Activated CD4-positive, CD25-positive, alpha-beta regulatory T cell (primary cell): Measurements from ENCODE around the gene APOL1.
A peak's percentile ranks its signal among the peaks of the same experiment; 100 is the strongest.
"Not testable (repeated sequence)": the region's sequence is repeated elsewhere in the genome, so short reads cannot be mapped to it uniquely, and the experiment has no call there.

ENCODE experiments used
- DNase-seq, 4 experiments: peaks; one replicate each; lab custom pipeline; 2025; lab: John Stamatoyannopoulos, UW

Gene APOL1

DNA sequence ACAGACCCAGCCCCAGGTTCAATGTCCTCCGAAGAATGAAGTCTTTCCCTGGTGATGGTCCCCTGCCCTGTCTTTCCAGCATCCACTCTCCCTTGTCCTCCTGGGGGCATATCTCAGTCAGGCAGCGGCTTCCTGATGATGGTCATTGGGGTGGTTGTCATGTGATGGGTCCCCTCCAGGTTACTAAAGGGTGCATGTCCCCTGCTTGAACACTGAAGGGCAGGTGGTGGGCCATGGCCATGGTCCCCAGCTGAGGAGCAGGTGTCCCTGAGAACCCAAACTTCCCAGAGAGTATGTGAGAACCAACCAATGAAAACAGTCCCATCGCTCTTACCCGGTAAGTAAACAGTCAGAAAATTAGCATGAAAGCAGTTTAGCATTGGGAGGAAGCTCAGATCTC, 14.1 kb downstream of the APOL1 start:
- DNase-seq = no peak

DNA sequence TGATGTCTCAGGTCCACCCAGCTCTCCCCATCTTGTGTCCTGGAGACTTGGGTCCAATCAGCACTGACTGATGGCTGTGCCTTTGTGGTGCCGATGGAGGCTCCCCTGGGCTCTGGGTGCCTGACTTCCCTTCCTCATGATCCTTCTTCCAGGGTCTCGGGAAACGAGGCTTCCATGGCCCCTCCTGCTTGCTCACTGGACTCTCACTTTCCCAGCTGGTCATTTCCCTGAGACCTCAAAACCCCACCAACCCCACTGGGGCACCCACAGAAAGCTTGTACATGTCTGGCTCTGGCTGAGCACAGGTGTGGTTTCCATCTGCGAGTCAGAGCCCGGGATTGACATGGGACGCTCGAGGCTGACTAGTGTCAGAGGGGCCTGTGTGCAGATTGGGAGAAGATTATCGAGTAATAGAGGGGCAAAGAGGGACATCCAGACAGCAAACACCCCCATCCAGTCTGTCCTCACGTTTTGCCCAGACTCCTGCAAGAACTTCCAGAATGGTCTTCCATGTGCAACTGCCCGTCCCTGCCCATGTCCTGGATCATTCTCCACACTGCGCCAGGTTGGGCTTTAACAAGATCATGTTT, 15.1 kb downstream of the APOL1 start:
- DNase-seq = no peak

DNA sequence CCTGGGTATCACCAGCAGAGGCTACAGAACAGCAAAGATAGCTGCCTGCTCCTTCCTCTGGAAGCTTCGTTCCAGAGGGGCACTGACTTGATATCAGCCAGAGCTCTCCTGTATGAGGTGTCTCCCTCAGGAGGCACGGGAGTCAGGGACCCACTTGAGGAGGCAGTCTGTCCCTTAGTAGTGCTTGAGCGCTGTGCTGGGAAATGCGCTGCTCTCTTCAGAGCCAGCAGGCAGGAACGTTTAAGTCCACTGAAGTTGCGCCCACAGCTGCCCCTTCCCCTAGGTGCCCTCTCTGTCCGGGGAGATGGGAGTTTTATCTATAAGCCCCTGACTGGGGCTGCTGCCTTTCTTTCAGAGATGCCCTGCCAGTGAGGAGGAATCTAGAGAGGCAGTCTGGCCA, 18.3 kb downstream of the APOL1 start:
- DNase-seq = not testable (repeated sequence)

DNA sequence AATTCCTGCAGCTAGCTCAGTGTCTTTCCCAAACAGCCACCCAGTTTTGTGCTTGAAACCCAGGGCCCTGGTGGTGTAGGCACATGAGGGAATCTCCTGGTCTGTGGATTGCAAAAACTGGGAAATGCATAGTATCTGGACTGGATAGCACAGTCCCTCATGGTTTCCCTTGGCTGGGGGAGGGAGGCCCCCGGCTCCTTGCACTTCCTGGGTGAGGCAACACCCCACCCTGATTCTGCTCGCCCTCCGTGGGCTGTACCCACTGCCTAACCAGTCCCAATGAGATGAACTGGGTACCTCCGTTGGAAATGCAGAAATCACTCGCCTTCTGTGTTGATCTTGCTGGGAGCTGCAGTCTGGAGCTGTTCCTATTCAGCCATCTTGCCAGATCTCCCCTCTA, 19.0 kb downstream of the APOL1 start:
- not testable (repeated sequence) for DNase-seq

DNA sequence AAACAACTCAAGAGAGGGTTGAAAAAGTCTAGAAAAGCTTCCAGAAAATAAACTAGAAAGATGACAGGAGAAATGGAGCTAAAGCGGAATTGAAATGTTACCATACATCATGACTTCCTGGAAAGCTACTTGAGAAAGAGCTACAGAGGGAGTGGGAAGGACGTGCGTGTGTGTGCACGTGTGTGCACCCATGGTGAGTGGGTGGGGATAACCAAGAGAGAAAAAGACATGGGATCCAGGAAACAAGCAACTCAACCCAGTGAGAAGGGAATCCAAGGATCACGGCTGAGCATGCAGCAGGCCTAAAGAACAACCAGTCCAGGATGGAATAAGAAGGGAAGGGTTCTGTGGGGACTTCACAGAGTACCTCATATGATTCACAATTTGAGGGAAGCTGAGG, 21.6 kb downstream of the APOL1 start:
- no peak for DNase-seq

DNA sequence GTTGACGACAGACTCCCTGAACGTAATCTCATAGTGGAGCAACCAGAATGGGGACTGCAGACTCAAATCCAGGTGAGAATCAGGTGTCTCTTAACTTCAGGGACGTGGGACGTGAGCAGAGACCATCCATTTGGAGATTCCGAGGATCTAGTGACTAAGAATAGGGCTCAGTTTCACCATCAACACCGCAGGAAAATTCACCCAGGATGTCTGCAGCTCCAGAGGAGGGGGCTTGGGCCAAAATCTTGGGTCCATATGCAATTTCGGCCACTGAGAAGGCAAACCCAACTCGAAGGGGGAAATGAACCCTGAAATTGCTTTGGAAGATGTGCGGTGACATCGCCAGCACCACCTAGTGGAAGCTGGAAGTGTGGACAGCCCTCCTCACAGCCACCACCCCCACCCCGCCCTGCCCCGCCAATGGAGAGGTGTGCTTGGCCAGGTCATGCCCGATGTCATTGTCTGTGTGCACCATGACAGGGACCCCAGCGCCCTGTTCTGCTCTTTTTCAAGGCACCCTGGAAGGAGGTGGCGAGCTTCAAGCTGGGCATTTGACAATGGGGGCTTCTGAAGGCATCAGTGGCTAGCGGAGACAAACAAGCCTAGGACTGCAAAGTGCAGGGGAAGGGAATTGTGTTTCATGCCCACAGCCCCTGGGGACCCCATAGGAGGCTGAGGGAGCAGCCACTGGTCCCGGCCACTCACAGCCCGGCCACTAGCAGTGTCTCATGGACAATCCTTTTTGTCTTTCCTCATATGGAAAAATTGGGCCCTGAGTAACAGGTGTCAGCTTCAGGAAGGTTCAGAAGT, 24.8 kb downstream of the APOL1 start:
- DNase-seq = peak; percentile 42 to 54 (median 44)

DNA sequence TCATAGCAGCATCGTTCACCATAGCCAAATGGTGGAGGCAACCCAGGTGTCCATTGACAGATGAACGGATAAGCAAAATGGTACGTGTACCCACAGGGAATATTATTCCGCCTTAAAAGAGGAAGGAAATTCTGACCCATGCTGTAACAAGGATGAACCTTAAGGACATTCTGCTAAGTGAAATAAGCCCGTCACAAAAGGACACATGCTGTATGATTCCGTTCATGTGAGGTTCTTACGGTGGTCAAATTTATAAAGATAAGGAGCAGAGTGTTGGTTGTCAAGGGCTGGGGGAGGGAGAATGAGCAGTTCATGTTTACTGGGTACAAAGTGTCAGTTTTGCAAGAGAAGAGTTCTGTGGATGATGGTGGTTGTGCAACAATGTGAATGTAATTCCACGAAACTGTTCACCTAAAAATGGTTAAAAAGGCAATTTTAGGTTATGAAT, 26.3 kb downstream of the APOL1 start:
- DNase-seq = no peak

DNA sequence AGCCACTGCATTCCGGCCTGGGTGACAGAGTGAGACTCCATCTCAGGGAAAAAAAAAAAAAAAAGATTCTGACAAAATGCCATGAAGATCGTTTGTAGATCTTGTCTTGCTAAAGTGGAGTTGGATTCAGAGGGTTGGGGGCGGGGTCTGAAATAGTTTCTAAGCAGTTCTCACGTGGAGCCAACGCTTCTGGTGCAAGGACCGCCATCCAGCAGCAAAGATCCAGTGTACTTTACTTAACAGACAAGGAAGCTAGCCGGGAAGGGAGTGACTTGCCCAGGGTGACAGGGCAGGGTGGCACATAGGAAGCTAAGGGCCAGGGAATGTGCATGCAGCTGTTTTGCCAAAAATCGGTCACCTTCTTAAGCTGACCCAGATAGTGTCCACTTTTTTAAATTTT, 27.4 kb downstream of the APOL1 start:
- DNase-seq = no peak

DNA sequence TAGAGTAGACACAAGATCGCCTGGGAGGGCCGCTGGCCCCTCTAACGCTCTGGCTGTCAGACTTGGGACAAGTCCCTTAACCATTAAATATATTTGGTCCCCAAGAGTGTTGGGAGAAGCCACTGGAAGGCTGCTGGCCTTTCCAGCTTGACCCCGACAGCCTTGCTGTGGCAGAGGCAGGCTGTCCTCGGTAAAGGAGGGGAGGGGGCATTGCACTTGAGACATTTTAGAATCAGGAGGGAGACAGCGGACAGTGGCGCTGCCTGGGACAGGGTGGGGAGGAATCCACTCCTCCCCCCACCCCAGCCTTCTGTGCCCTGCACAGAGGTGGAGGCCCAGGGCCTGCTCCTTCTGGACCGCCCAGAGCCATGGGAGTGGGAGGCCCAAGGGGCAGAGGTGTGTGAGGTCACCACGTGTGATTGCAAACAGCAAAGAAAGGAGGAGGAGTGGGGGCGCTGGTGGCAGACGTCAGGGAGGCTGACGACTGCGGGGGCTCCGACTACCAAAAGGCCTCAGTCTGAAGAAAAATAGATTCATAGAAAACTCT, 28.9 kb downstream of the APOL1 start:
- no peak for DNase-seq

DNA sequence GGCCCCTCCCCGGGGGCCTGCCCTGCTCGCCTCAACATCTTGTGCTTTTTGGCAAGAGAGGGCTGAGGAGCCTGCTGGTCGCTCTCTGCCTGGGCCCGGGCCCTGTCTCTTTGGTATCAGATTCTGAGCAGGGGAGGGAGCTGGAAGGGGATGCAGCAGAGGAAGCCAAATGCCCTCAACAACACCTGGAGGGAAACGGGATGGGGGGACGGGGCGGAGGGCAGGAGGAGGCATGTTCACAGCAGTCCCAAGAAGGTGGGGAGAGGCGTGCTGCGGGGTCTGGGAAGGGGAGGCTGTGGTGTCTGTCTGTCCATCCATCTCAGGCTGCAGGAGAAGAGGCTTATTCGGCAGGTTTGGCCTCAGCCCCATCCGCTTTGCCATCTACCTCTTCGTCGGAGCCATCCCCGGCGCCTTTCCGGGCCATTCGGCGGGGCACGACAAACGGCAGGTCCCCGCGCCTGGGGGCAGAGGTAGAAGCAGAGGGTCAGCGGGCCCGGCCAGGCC, 29.4 kb downstream of the APOL1 start:
- no peak for DNase-seq

DNA sequence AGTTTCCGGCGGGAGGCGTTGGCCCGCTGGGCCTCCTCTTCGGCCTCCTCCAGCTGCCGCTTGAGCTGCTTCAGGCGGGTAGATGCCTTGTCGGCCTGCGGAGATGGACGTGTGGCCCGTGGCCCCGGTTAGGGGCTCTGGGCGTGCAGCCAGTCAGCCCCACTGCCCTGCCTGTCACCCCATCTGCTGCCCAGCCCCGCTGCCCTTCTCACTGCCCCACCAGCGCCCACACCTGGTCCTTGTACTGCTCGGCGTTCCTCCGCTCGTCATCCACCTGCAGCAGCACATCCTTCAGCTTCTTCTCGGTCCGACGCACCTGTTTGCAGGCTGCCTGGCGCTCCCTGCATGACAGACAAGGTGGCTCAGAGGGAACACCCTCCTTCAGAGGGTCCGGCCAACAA, 31.2 kb downstream of the APOL1 start:
- DNase-seq = no peak

DNA sequence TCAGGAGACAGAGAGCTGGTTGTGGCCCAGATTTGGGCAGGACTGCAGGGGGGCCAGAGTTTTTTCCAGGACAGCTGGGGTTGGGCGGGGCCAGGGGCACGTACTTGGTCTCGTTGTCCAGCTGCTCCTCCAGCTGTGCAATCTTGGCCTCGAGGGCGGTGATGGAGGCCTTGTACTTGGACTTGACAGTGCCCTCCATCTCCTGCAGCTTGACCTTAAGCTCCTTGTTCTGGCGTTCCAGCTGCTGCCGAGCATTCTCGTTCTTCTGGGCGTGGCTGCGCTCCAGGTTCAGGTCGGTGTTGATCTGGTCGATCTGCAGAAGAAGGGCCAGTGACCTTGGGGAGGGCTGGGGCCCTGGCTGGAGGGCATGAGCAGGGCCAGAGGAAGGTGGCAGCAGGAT, 32.1 kb downstream of the APOL1 start:
- no peak for DNase-seq

DNA sequence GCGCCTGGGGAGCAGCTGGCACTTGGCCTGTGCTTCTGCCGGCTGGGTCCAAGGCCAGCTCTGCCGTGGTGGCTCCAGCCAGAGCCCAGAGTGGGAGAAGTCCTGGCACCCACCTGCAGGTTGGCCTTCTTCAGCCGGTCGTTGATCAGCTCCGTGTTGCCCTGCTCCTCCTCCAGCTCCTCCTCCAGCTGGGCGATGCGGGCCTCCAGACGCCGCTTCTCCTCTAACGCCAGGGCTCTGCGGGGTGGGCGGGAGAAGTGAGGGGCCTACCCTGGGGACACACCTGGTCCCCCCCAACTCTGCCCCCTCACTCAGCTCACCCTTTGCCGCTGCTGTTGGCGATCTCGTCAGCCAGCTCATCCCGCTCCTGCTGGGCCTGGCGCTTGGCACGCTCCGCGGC, 32.6 kb downstream of the APOL1 start:
- no peak for DNase-seq

DNA sequence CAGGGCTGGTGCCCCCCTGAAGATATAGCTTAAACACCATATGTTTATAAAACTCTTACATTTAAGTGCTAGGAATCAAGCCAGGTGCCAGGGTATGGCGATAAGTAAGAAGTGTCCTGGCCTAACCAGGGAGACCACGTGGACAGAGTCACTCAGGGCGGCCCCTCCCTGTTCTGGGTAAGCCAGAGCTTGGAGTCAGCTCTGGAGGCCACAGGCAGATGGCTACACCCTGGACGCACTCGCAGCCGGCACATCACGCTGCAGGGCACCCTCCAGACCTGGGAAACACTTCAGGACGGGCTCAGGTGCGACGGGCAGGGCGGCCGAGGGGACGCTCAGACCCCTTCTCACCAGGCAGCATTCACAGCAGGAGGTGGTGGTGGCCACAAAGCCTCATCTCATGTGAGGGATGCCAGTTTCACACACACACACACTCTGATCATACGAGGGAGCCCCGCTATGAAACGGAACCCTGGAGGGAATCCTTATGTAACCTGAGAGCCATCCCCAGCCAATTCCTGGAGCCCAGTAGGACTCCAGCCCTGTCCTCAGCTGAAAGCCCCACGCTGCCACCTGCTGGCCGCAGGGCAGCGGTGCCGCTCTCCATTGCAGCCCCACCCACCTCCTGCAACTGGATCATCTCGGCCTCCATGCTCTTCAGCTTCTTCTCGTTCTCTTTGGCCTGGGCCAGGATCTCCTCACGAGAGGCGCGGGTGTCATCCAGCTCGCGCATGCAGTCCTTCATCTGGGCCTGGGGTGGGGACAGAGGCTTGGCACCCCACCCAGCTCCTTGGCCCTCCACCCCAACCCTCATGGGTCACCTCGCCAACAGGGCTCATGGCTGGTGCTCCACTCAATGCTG, 33.4 kb downstream of the APOL1 start:
- peak; percentile 25 to 65 (median 42) for DNase-seq

DNA sequence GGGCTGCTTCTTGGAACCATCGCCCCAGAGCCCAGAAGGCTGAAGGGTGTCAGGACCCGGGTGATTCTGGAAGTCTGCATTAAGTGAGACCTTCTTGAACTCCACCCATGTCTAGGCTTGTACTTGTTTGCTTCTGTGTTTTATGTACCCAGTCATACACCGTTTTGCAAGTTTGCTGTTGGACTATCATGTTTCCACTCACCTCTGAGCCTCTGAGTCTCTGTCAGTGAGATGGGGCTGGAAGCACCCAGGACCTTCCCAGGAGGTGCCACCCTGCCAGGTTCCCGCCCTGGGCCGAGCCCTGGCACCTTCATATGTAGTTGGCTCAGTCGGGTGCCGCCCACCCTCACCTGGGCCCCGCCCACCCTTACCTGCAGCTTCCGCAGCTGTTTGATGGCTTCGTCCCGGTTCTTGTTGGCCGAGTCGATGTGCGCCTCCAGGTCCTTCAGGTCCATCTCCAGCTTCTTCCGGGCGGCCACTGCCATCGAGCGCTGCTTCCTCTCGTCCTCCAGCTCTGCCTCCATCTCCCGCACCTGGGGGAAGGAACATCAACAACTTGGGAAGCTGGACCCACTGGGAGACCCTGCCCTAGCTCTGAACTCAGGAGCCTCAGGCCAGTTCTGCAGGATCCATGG, 35.1 kb downstream of the APOL1 start:
- DNase-seq = no peak

DNA sequence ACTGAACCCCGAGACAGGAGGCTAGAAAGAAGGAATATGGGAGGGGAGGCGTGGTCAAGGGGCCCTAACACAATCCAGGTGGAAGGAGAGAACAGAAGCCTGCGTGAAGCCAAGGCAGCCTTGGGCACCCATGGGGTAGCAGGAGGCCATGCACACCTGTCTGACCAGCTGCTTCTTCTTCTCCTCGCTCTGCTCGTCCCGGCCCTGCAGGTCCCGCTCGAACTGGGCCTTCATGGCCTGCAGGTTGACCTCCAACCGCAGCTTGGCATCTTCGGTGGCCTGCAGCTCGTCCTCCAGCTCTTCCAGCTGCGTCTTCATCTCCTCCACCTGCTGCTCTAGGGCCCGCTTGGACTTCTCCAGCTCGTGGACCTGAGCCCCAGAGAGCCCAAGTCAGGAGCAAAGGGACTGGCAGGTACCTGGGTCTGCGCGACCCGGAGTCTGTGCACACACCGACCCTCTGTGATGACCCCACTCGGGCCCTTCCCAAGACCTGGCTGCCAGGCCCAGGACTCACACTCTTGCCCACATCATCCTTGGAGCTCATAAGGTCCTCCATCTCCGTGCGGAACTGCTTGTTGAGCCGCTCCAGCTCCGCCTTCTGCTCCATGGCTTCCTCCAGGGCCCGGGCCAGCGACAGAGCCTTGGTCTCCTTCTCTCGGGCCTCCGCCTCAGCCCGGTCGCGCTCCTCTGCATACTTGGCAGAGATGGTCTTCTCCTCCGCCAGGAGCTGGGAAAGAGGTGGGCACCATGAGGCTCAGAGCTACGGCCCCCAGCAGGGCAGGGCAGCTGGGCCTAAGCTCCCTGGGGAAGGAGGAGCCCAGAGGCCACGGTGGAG, 35.9 kb downstream of the APOL1 start:
- DNase-seq = no peak

DNA sequence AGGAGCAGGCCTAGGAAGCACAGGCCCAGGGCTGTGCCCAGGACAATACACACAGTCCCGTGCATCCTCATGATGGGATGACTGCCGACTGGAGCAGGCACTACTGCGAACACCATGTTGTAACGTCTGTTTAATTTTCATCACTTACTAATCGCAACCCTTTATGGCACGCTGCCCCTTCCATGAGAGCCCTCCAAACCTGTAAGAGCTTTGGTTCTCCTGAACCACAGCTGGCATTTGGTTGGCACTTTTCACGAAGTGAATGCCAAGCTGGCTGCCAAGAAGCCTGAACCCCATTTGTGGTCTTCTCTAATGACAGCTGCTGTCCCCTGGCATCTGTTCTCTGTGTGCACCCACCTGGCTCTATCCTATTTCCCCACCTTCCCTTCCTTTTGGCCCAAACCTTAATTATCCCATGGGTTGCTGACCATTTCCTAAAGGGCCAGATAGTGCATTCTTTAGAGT, 36.5 kb downstream of the APOL1 start:
- no peak for DNase-seq

DNA sequence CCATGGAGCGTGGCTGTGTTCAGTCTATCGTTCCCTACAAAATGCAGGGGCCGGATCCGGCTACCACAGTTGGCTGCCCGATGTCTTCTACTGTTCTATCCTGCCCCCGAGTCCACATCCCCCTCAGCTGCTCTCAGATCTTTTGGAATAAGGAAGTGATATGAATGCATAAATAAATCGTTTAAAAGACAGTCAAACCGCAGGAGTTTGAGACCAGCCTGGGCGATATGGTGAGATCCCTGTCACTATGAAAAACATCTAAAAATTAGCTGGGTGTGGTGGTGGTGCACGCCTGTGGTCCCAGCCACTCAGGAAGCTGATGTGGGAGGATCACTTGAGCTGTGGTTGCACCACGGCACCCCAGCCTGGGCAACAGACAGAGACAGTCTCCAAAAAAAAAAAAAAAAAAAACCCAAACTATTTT, 37.0 kb downstream of the APOL1 start:
- DNase-seq = not testable (repeated sequence)

DNA sequence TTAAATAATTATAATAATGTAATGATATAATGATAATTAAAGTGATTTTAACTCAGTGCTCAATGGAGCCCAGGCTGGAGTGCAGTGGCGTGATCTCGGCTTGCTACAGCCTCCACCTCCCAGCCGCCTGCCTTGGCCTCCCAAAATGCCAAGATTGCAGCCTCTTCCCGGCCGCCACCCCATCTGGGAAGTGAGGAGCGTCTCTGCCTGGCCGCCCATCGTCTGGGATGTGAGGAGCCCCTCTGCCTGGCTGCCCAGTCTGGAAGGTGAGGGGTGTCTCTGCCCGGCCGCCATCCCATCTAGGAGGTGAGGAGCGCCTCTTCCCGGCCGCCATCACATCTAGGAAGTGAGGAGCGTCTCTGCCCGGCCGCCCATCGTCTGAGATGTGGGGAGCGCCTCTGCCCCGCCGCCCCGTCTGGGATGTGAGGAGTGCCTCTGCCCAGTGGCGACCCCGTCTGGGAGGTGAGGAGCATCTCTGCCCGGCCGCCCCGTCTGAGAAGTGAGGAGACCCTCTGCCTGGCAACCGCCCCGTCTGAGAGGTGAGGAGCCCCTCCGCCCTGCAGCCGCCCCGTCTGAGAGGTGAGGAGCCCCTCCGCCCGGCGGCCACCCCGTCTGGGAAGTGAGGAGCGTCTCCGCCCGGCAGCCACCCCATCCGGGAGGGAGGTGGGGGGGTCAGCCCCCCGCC, 37.6 kb downstream of the APOL1 start:
- not testable (repeated sequence) for DNase-seq
